ENCODE results near the gene MCM5.
A peak's percentile ranks its signal among the peaks of the same experiment; 100 is the strongest.

The MCM5 gene

DNA sequence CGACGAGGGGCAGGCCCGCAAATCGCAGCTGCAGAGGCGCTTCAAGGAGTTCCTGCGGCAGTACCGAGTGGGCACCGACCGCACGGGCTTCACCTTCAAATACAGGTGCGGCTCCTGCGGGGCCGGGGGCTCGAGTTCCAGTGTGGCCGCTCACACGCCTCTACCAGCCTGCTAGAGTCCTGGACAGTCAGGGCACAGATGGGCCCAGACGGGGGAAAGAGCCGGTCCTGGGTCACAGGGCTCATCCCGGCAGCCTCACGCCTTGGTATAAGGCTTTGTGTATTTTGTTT, 506 bp downstream of the MCM5 start:
- no peak for DNase-seq (ENCODE audit: low read depth in 2 of 2, low spot score in 1 of 2)

DNA sequence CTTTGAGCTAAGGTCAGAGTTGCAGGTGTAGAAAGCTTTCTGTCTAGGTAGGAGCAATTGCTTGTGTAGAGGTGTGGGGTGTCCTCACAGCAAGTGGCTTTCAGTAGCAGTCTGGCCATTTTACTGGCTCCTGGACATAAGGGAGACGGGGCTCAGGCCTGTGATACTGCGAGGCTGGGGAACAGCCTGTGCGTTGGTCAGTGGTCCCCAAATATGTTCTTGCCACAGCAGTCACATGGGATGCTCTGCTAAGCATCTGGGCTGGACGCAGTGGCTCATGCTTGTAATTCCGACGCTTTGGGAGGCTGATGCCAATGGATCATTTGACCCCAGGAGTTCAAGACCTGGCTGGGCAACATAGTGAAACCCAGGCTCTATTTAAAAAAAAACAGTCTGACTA, 1.9 kb downstream of the MCM5 start:
- no peak for DNase-seq (ENCODE audit: low read depth in 2 of 2, low spot score in 1 of 2)

DNA sequence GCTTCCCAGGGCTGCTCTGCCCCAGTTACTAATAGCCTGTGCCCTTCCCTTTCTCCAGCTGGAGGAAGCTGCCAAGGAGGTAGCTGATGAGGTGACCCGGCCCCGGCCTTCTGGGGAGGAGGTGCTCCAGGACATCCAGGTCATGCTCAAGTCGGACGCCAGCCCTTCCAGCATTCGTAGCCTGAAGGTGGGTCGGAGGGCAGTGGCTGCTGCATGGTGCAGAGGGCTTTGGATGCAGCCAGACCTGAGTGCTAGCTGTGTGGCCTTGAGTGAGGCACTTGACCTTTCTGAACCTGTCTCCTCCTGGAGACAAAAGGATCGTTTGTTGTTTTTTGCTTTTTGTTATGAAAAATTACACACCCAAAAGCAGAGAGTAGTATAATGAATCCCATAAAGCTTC, 3.4 kb downstream of the MCM5 start:
- DNase-seq (ENCODE audit: low read depth in 2 of 2, low spot score in 1 of 2): no peak

DNA sequence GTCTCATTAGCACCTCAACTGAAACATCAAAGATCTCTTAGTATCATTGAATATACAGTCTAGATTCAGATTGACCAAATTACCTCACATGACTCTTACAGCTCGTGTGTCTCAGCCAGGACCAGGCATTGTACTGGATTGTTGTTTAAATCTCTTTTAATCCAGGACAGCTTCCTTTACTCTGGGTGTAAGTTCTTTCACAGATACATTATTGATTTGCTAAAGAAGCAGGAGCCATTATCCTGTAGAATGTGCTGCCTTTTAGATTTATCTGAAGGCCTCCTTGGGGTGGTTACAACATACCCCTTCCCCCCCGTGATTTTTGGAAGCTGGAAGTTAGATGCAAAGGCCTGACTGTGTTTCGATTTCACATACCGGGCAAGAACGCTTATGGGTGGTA, 4.2 kb downstream of the MCM5 start:
- DNase-seq (ENCODE audit: low read depth in 2 of 2, low spot score in 1 of 2): no peak

DNA sequence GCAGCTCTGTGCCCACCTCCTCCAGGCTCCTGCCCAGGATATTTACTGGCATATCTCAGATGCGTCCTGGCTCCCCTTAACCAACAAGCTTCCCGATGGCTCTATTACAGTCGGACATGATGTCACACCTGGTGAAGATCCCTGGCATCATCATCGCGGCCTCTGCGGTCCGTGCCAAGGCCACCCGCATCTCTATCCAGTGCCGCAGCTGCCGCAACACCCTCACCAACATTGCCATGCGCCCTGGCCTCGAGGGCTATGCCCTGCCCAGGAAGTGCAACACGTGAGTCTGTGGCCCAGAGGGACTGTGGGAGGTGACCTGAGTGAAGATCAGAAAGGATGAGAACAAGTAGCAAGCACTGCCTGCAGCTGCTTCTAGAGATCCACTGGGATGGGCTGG, 6.5 kb downstream of the MCM5 start:
- DNase-seq (ENCODE audit: low read depth in 2 of 2, low spot score in 1 of 2): no peak

DNA sequence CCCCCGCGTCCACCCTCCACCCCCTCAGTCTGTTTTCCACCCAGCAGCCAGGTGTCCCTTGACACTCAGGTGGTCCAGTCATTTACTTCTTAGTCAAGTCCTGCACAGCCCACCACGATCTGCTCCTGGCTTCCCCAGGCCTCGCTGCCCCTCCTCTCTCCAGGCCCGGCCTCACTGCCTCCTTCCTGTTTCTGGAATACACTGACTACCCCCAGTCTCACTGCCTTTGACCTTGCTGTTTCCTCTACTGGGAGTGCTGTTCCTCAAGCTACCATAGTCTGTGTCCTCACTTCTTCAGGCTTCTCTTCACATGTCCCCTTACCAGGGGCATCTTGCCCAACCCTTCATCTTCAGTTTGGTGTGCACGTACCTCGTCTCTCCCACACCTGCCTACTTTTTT, 7.4 kb downstream of the MCM5 start:
- no peak for DNase-seq (ENCODE audit: low read depth in 2 of 2, low spot score in 1 of 2)

DNA sequence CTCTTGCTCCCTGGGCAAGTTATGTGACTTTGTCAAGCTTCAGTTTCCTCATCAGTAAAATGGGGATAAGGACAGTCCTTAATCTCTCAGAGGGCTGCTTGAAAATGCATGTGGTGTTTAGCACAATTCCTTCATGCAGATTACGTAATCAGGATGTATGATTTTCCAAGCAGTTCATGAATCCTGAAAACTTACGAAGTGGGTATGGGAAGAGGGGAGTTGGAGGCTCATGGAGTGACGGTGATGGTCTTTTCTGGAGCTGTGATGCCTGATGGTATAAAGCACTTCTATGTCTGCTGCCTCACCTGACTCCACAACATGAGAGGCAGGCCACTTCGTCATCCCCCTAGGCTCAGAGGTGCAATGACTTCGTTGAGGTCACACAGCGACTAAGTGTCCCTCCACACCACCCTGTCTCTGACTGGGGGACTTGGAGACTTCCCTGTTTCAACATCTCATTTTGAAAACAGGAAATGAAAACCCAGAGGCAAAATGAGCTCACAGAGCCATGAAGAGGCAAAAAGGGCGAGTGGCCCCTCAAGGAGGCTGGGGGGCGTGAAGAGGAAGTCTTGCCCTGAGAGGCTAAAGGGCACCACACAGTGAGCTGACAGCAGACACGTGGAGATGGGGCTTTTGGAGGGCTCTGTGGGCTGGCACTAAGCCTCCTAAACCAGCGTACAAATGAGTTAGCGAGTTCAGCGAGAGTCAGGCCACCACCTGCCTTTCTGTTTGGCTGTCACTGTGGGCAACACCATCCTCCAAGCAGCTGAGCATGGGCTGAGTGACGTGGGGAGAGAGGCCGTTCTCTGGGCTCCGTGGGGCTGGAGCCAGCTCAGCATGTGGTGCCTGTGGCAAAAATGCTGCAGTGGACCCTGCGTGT, 10.1 kb downstream of the MCM5 start:
- no peak for DNase-seq (ENCODE audit: low read depth in 2 of 2, low spot score in 1 of 2)

DNA sequence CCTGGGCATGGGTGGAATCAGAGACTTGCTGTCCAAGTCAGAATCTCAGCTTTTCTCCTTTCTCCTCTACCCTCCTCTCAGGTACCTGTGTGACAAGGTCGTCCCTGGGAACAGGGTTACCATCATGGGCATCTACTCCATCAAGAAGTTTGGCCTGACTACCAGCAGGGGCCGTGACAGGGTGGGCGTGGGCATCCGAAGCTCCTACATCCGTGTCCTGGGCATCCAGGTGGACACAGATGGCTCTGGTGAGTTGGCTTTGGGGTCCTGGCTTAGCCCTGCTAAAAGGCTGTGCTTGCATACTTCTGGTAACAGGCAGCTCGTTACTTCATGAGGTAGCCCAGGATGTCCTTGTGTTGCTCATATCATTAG, 10.7 kb downstream of the MCM5 start:
- no peak for DNase-seq (ENCODE audit: low read depth in 2 of 2, low spot score in 1 of 2)

DNA sequence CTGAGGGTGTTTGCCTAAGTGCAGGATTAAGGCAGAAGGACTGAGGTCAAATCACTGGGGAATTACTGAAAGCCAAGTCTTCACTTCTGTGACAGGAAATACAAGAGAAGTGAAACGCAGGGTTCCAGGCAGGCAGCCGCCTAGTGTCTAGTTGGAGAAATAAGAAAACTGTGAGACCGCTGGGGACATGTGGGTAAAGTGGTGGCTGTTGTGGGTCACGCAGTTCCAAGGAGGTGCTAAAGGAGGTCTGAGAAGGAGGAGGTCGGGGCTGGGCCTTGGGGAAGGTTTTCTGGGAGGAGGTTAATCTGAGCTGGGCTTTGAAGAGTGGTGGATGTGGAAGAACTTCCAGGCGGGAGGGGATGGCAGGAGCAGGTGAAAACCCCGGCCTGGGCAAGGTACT, 11.2 kb downstream of the MCM5 start:
- no peak for DNase-seq (ENCODE audit: low read depth in 2 of 2, low spot score in 1 of 2)

DNA sequence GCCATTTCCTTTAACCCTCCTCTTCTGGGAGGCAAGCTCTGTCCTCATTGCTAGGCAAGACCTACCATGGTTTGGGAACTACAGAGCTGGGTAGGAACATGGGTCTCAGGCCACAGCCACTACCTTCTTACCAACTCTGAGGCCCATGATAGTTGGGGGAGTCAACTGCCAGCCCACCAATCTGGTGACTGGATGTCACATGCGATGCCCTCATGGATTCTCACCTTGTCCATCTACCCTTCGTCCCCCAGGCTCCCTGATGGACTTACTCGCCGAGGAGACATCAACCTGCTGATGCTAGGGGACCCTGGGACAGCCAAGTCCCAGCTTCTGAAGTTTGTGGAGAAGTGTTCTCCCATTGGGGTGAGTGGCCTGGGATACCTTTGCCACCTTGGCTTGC, 13.7 kb downstream of the MCM5 start:
- no peak for DNase-seq (ENCODE audit: low read depth in 2 of 2, low spot score in 1 of 2)

DNA sequence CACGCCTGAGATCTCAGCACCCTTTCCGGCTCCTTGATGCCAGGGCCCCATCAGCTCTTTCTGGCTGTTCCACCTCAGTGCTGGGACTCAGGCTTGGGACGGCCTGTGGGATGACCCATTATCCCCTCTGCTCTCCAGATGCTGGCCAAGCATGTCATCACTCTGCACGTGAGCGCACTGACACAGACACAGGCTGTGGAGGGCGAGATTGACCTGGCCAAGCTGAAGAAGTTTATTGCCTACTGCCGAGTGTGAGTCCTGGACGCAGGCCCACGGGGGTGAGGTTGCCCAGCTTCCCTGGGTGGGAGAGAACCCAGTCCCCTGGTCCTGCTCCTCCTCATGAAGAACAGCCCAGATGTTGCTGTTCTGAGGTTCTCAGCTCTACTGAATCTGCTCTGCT, 17.7 kb downstream of the MCM5 start:
- DNase-seq (ENCODE audit: low read depth in 2 of 2, low spot score in 1 of 2): no peak

DNA sequence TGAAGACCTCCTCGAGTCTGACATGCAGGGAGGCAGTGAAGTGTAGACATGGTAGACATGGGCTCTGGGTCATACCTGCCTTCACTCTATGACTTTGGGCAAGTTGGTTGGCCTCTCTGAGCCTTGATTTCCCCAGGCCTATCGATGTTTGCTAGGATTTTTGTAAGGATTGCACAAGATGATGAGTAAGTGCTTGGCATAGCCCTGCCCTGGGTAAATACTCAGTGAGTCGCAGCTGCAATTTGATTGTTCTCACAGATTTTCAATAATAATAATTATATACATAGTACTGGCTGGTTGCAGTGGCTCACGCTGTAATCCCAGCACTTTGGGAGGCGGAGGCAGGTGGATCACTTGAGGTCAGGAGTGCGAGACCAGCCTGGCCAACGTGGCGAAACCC, 18.1 kb downstream of the MCM5 start:
- no peak for DNase-seq (ENCODE audit: low read depth in 2 of 2, low spot score in 1 of 2)

DNA sequence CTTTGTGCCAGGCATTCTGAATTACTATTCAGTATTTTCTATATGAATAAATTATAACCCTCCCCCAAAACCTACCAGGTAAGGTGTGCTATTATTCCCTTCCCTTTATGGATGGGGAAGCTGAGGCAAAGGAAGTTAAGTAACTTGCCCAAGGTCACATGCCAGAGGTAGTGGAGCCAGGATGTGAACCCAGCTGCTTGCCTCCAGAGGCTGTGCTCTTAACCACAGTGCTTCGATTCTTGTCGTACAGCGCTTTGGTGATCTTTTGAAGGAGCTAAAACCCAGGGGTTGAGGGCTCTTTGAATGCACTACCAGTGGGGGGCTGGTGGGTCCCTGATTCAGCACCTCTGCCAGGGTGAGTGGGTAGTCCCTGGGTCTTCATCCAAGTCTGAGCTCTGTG, 18.8 kb downstream of the MCM5 start:
- DNase-seq (ENCODE audit: low read depth in 2 of 2, low spot score in 1 of 2): no peak

DNA sequence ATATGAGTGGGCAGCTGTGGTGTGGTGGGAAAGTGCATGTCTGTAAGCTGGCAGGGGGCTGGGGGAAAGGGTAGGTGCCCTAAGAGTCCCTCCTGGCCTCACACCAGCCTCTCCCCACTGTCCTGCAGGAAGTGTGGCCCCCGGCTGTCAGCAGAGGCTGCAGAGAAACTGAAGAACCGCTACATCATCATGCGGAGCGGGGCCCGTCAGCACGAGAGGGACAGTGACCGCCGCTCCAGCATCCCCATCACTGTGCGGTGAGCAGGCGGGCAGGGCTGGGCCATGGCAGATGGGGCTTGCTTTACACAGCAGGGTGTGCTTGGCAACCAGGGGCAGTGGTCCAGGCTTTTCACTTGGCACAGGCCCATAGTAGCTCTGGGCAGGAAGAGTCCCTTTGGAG, 19.8 kb downstream of the MCM5 start:
- no peak for DNase-seq (ENCODE audit: low read depth in 2 of 2, low spot score in 1 of 2)

DNA sequence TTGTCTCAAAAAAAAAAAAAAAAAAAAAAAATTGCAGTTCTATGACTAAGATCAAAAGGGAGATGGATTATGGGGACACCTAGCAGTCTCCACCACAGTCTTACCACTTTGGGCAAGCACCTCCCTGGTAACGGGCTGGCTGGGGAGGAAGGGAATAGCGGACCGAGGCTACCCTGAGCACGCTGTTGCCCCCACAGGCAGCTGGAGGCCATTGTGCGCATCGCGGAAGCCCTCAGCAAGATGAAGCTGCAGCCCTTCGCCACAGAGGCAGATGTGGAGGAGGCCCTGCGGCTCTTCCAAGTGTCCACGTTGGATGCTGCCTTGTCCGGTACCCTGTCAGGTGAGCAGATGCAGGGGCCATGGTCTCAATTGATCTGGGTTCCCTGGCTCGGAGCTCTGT, 21.2 kb downstream of the MCM5 start:
- no peak for DNase-seq (ENCODE audit: low read depth in 2 of 2, low spot score in 1 of 2)

DNA sequence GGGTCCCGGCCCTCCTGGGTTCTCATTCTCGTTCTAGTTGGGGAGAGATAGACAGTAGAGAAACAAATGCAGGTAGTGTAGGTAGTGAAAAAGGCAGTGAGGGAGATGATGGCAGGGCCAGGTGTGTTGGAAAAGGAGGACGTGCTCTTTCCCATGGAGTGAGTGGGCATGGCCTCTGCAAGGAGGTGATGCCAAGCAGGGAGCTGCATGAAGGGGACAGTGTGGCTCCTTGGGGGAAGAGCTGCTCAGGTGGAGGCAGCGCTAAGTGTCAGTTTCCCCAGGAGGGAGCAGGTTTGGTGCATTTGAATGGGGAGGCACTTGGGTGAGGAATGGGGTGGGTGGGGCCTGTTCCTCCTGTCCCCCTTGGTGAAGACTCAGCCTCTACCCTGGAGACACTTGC, 22.2 kb downstream of the MCM5 start:
- no peak for DNase-seq (ENCODE audit: low read depth in 2 of 2, low spot score in 1 of 2)

DNA sequence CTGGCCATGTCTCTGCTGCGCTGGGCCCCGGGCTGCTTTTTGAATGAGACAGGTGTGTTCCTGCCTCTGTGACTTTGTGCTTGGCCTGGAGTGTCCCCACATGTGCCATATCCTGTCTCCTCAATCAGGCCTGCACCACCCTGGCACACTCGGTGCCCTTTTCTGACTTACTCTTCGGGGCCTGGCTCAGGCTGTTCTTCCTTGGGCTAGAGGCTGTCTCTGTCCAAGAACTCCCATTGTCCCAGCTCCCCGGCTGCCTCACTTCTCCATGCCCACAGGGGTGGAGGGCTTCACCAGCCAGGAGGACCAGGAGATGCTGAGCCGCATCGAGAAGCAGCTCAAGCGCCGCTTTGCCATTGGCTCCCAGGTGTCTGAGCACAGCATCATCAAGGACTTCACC, 23.0 kb downstream of the MCM5 start:
- no peak for DNase-seq (ENCODE audit: low read depth in 2 of 2, low spot score in 1 of 2)

DNA sequence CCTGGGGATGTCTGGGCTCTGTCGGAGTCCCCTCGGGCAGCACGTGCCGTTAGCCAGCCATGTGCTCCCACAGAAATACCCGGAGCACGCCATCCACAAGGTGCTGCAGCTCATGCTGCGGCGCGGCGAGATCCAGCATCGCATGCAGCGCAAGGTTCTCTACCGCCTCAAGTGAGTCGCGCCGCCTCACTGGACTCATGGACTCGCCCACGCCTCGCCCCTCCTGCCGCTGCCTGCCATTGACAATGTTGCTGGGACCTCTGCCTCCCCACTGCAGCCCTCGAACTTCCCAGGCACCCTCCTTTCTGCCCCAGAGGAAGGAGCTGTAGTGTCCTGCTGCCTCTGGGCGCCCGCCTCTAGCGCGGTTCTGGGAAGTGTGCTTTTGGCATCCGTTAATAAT, 24.1 kb downstream of the MCM5 start:
- no peak for DNase-seq (ENCODE audit: low read depth in 2 of 2, low spot score in 1 of 2)

DNA sequence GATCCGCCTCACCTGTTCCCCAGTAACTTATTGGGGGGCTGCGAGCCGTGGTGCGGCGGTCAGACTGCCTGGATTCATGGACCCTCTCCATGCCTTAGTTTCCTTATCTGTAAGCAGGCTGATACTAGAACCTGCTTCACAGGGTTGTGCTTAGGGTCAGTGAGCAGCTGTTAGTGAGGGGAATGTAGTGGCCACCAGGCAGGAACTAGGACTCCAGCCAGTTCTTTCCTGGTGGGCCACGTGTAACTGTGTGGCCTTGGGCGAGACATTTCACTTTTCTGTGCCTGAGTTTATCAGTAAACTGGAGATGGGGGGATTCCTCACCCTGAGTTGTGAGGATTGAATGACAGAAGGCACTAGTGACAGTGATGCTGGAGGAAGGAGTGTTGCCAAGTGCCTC, 24.8 kb downstream of the MCM5 start:
- no peak for DNase-seq (ENCODE audit: low read depth in 2 of 2, low spot score in 1 of 2)

DNA sequence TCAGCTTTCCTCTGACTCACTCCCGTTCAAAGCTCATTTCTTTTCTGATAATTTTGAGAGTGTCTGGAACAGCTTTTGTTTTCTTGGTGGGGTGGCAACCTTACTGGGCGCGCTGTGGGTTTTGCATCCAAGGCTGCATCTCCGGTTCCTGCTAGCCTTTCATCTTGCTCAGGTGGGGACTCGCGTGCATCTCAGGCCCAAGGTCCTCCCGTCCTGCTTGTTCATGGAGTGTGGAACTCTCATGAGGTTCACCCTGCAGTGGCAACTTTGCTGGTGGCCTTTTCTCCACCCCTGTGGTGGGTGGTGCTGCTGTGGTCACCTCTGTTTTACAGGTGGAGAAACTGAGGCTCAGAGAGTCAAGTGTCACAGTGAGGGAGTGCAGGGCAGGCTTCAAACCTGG, 25.6 kb downstream of the MCM5 start:
- DNase-seq (ENCODE audit: low read depth in 2 of 2, low spot score in 1 of 2): no peak

DNA sequence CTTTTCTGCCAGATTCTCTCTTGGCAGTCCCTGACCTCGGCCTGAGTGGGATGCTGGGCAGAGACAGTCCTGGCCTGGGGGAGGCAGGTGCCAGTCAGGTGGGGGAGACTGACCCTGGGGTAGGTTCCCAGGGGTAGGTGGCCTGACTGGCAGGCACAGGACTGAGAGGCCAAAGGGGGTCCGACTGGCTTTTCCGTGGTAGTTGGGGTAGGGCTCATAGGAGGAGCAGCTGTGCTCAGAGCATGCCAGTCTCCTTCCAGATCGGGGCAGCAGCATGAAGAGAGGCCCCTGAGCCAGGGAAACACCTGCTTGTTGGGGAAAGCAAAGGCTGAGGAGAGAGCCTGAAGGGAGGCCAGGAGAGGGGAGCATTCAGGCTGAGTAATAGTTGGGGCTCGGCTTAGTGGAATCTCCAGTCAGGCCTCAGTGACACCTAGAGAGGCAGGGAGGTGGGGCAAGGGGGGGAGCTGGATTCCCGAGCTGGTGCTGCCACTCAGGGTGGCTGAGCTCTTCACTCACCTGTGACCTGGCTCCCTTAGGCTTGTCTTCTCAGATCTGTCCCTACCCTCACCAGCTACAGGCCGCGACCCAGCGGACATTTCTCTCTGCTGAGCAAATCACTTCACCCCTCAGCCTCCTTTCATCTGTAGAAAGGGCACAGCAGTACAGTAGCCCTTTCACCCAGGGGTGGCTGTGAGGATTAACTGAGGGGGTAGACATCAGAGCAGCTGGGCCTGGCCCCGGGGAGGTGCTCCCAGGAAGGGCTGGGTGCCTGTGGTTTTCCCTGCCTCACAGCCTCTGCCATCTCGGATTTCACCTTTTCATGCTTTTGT, 26.2 kb downstream of the MCM5 start:
- no peak for DNase-seq (ENCODE audit: low read depth in 2 of 2, low spot score in 1 of 2)

DNA sequence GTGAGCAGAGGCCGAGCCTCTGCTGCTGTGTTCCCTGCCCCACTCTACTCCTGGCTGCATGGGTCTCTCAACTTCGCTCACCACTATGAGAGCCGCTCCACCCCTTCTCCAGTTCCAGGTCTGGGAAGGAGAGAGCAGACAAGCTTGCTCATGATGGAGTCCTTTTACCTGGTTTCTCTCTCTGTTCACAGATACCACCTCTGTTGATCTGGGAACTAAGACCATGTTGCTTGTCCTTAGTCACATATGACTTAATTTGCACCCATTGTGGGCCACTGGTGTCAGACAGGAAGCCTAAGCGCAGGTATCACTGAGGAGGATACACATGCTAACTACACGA, 26.8 kb downstream of the MCM5 start:
- DNase-seq (ENCODE audit: low read depth in 2 of 2, low spot score in 1 of 2): no peak

DNA sequence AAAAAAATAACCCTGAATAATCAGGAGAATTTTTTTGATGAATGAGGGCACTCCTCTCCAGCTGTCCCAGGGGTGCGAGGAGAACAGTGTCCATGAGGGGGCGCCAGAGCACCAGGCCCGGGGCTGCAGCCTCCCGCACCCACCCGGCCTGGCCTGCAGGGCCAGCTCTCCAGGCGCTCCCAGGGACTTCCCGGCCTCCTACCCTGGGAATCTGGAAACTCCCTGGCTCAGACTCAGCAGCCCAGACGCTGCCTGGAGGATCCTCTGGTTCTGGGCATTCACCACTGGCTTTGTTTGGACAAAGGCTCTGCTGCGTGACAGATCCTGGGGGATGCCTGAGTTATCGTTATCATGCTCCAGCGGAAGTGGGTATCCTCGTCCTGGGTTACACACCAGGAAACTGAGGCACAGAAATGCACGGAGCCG, 31.0 kb downstream of the MCM5 start:
- peak; percentile 16 to 26 for DNase-seq (ENCODE audit: low read depth in 2 of 2, low spot score in 1 of 2)
